GM23338 (cell line): ENCODE data around the gene PPP4R1. TPM values are rescaled to one million over a fixed set of nuclear protein-coding genes. Genes with fewer than 3 reads are reported as not detected.

Experiments
- ATAC-seq: fragments of 200-7000 bp; cut with Tn5 transposase; 3 replicates; pipeline ENCODE4 v1.9.1; 2020
- DNase-seq: peaks from one replicate; pipeline ENCODE4 v3.0.0-alpha.2; 2015; ENCODE audit warnings: low spot score
- H2AFZ ChIP-seq: fragments of 200-600 bp; sonication (generic); 2 replicates; pipeline ENCODE4 v1.8.0; 2016; ENCODE audit warnings: antibody characterized with exemption, mild to moderate bottlenecking, moderate library complexity
- H3F3A ChIP-seq: fragments of 200-600 bp; sonication (generic); replicated peaks from 2 replicates; pipeline ENCODE4 v1.8.0; 2017; ENCODE audit warnings: antibody characterized with exemption, mixed run types, low read depth
- H3K27ac ChIP-seq: fragments of 200-600 bp; sonication (generic); 2 replicates; pipeline ENCODE4 v1.6.1; 2016; ENCODE audit warnings: low read depth
- H3K27me3 ChIP-seq: fragments of 200-600 bp; sonication (generic); 2 replicates; pipeline ENCODE4 v1.8.0; 2016; ENCODE audit warnings: mild to moderate bottlenecking, mixed run types, moderate library complexity; ENCODE audit not compliant: insufficient read depth
- H3K36me3 ChIP-seq: fragments of 200-600 bp; sonication (generic); 2 replicates; pipeline ENCODE4 v1.8.0; 2016; ENCODE audit warnings: mild to moderate bottlenecking; ENCODE audit not compliant: insufficient read depth
- H3K4me1 ChIP-seq: fragments of 200-600 bp; sonication (generic); 2 replicates; pipeline ENCODE4 v1.8.0; 2016; ENCODE audit warnings: mild to moderate bottlenecking, moderate library complexity; ENCODE audit not compliant: insufficient read depth
- H3K4me2 ChIP-seq: fragments of 200-600 bp; sonication (generic); 2 replicates; pipeline ENCODE4 v1.7.1; 2017; ENCODE audit warnings: mixed run types
- H3K4me3 ChIP-seq: fragments of 200-600 bp; sonication (generic); 2 replicates; pipeline ENCODE4 v1.6.1; 2016; ENCODE audit warnings: mixed run types
- H3K79me2 ChIP-seq: fragments of 200-600 bp; sonication (generic); replicated peaks from 2 replicates; pipeline ENCODE4 v1.8.0; 2017; ENCODE audit warnings: mild to moderate bottlenecking; ENCODE audit not compliant: insufficient read depth
- H3K9me2 ChIP-seq: fragments of 200-600 bp; sonication (generic); 2 replicates; pipeline ENCODE4 v1.8.0; 2017; ENCODE audit not compliant: insufficient read depth
- H4K20me1 ChIP-seq: fragments of 200-600 bp; sonication (generic); replicated peaks from 2 replicates; pipeline ENCODE4 v1.8.0; 2017; ENCODE audit warnings: mild to moderate bottlenecking; ENCODE audit not compliant: insufficient read depth
- H3K27ac Mint-ChIP-seq: 2 replicates; pipeline ENCODE4 v1.8.0; 2020; ENCODE audit warnings: inconsistent platforms, mild to moderate bottlenecking, moderate library complexity, mixed read lengths
- H3K27me3 Mint-ChIP-seq: 3 replicates; pipeline ENCODE4 v1.8.0; 2022; ENCODE audit warnings: low read depth, mild to moderate bottlenecking, moderate library complexity, mixed read lengths, inconsistent platforms; ENCODE audit not compliant: insufficient read depth, poor library complexity
- H3K36me3 Mint-ChIP-seq: 3 replicates; pipeline ENCODE4 v1.8.0; 2021; ENCODE audit warnings: low read depth, mild to moderate bottlenecking, inconsistent platforms, moderate library complexity, mixed read lengths
- H3K4me1 Mint-ChIP-seq: 3 replicates; pipeline ENCODE4 v1.8.0; 2020; ENCODE audit warnings: mild to moderate bottlenecking, inconsistent platforms, mixed read lengths
- H3K4me3 Mint-ChIP-seq: 3 replicates; pipeline ENCODE4 v1.8.0; 2021; ENCODE audit warnings: moderate library complexity, mild to moderate bottlenecking, inconsistent platforms, mixed read lengths
- H3K9me3 Mint-ChIP-seq: 3 replicates; pipeline ENCODE4 v1.8.0; 2020; ENCODE audit warnings: moderate library complexity, mild to moderate bottlenecking, inconsistent platforms, mixed read lengths
- CREB1 ChIP-seq: fragments of 250-450 bp; sonication (Bioruptor Pico); IDR thresholded peaks from 2 replicates; pipeline ENCODE4 v1.5.0; 2020; ENCODE audit warnings: low read depth, mild to moderate bottlenecking, moderate library complexity
- CTCF ChIP-seq, 2 experiments: fragments of 200-600 bp in 1 of 2; sonication (generic) in 1 of 2; conservative IDR thresholded peaks; 2 replicates each; pipeline versions ENCODE4 v1.5.1 to v1.6.1; 2016 to 2017; ENCODE audit warnings: antibody characterized with exemption in 2 of 2, low read depth in 2 of 2, mild to moderate bottlenecking in 2 of 2, moderate library complexity in 1 of 2
- ETS1 ChIP-seq: IDR thresholded peaks from 2 replicates; pipeline ENCODE4 v1.6.1; 2016; ENCODE audit warnings: antibody characterized with exemption
- EZH2 ChIP-seq: fragments of 200-600 bp; sonication (generic); IDR thresholded peaks from one replicate; pipeline ENCODE4 v1.8.0; 2017; ENCODE audit warnings: antibody characterized with exemption, mild to moderate bottlenecking, low read depth; ENCODE audit not compliant: unreplicated experiment
- EZH2phosphoT487 ChIP-seq: fragments of 200-600 bp; sonication (generic); IDR thresholded peaks from one replicate; pipeline ENCODE4 v1.8.1; 2018; ENCODE audit warnings: antibody characterized with exemption; ENCODE audit not compliant: unreplicated experiment
- JUNB ChIP-seq: IDR thresholded peaks from one replicate; pipeline ENCODE4 v1.6.1; 2016; ENCODE audit warnings: antibody characterized with exemption; ENCODE audit not compliant: unreplicated experiment
- NANOG ChIP-seq: IDR thresholded peaks from 2 replicates; pipeline ENCODE4 v1.6.1; 2016; ENCODE audit warnings: antibody characterized with exemption, borderline replicate concordance
- POLR2AphosphoS5 ChIP-seq: IDR thresholded peaks from 2 replicates; pipeline ENCODE4 v1.6.1; 2016; ENCODE audit warnings: antibody characterized with exemption, low read depth
- REST ChIP-seq: IDR thresholded peaks from one replicate; pipeline ENCODE4 v1.6.1; 2018; ENCODE audit warnings: antibody characterized with exemption; ENCODE audit not compliant: unreplicated experiment
- STAT1 ChIP-seq: IDR thresholded peaks from one replicate; pipeline ENCODE4 v1.6.1; 2016; ENCODE audit warnings: antibody characterized with exemption; ENCODE audit not compliant: unreplicated experiment
- ZNF114 ChIP-seq: fragments of 250-450 bp; sonication (Bioruptor Pico); IDR thresholded peaks from 2 replicates; pipeline ENCODE4 v1.5.0; 2020; ENCODE audit warnings: mild to moderate bottlenecking, moderate library complexity
- ZNF331 ChIP-seq: fragments of 250-450 bp; sonication (Bioruptor Pico); IDR thresholded peaks from 2 replicates; pipeline ENCODE4 v1.5.0; 2020; ENCODE audit warnings: low read depth, mild to moderate bottlenecking, moderate library complexity
- ZNF462 ChIP-seq: fragments of 250-450 bp; sonication (Bioruptor Pico); IDR thresholded peaks from 2 replicates; pipeline ENCODE4 v1.5.0; 2020; ENCODE audit warnings: mild to moderate bottlenecking, moderate library complexity
- polyA plus RNA-seq: library from polyadenylated mRNA; unstranded; fragments of >200 nt; fragmentation: Nextera tagmentation; extraction: Ambion mirVana; gene quantifications from 2 replicates; pipeline ENCODE4 v1.2.1, GENCODE V29; 2016
- total RNA-seq: library from RNA; depleted of rRNA; stranded (reverse); fragments of >200 nt; shearing (Covaris generic); gene quantifications from 2 replicates; pipeline ENCODE4 v1.2.3, GENCODE V29; 2014

Gene PPP4R1
- total and polyA plus RNA-seq, 2 experiments from 2014 or later: 18.1 to 79.4 TPM

GRCh38 chr18:9552191-9552590, 62.2 kb downstream of the PPP4R1 start:
- no peaks in the 10 kb centered on the region for H3K79me2 ChIP-seq
- H3K36me3 ChIP-seq: peaks cover 41% of the 10 kb centered on the region
- no peak for DNase-seq
- no peaks in the 10 kb centered on the region for H3K27me3 ChIP-seq
- H3K9me2 ChIP-seq: no peaks in the 10 kb centered on the region
- H3K4me1 ChIP-seq: no peaks in the 10 kb centered on the region
- H3K4me3 ChIP-seq: no peak overlapping the region
- H3K4me2 ChIP-seq: no peak overlapping the region
- H3K27ac ChIP-seq: no peak overlapping the region
- Mint-ChIP-seq H3K27ac (no peak overlapping the region), H3K36me3 (peaks cover 95% of the 10 kb centered on the region), H3K4me1 (peaks cover 10% of the 10 kb centered on the region; the same call in 2 of the 3 replicates), H3K9me3 (peaks cover 18% of the 10 kb centered on the region), H3K27me3 (peaks cover 2% of the 10 kb centered on the region), H3K4me3 (no peak overlapping the region)
- TF ChIP-seq EZH2phosphoT487 (no peak), CTCF (conservative IDR thresholded peaks at IDR 0.05; ENCODE audit: low read depth in 2 of 2) (no peak), POLR2AphosphoS5 (no peak), CREB1 (no peak), ZNF114 (CRISPR knock-in tag) (no peak), NANOG (no peak), JUNB (no peak), EZH2 (no peak), STAT1 (no peak), REST (no peak), ETS1 (no peak), ZNF331 (no peak), ZNF462 (no peak)
- H2AFZ ChIP-seq: no peak overlapping the region
- no peaks in the 10 kb centered on the region for H3F3A ChIP-seq
- no peak for ATAC-seq
- H4K20me1 ChIP-seq: 0 out of 2 replicates have a peak, but pooled peaks cover under 1% of the 10 kb centered on the region
